HepG2 (cell line): Measurements from ENCODE around the gene LCK. TPM values are rescaled to one million over a fixed set of nuclear protein-coding genes. Genes with fewer than 3 reads are reported as not detected.

Experiments
- ATAC-seq: fragments of 200-7000 bp; cut with Tn5 transposase; 3 replicates; pipeline ENCODE4 v1.9.1; 2020; ENCODE audit warnings: mild to moderate bottlenecking, moderate library complexity
- BruUV-seq: library from RNA; stranded (reverse); fragments of 400-500 nt; replicated peaks from 2 replicates; lab custom pipeline; 2021; lab: Mats Ljungman, UMichigan
- CTCF ChIA-PET: fragments of 300-600 bp; formaldehyde crosslinking; extraction: SDS; loops from one replicate; lab custom pipeline; 2021; ENCODE audit warnings: low total read pairs, inconsistent platforms, low intra/inter-chr PET ratio; lab: Yijun Ruan, JAX
- POLR2A ChIA-PET: fragments of 350-600 bp; sonication (Branson Sonifier 250); formaldehyde crosslinking; loops from one replicate; lab custom pipeline; 2020; ENCODE audit warnings: antibody characterized with exemption, inconsistent platforms; lab: Yijun Ruan, JAX
- DNase-seq: peaks from one replicate; pipeline ENCODE4 v3.0.0-alpha.2; 2015; ENCODE audit warnings: low spot score
- FAIRE-seq: peaks from 3 replicates; lab custom pipeline; 2011; peaks lifted over from hg19 to GRCh38; lab: Jason Lieb, UNC
- H2AFZ ChIP-seq: one replicate; pipeline ENCODE4 v1.6.1; 2011; ENCODE audit warnings: low read length, inconsistent platforms
- H3K27ac ChIP-seq: fragments of 300-600 bp; 3 replicates; pipeline ENCODE4 v1.8.0; 2011; ENCODE audit warnings: mixed run types, mild to moderate bottlenecking, mixed read lengths, low read length, inconsistent platforms; ENCODE audit not compliant: insufficient read depth; ENCODE audit errors: extremely low read length
- H3K27me3 ChIP-seq, 2 experiments: fragments of 200-600 bp in 1 of 2; 2 replicates in 1 of 2; 3 replicates in 1 of 2; pipeline versions ENCODE4 v1.6.0 to v1.8.0; 2011; ENCODE audit warnings: low read length in 2 of 2, mild to moderate bottlenecking in 2 of 2, moderate library complexity in 2 of 2, inconsistent platforms in 1 of 2; ENCODE audit not compliant: insufficient read depth in 2 of 2, control insufficient read depth in 1 of 2
- H3K36me3 ChIP-seq, 2 experiments: fragments of 200-600 bp in 1 of 2; replicated peaks in 1 of 2; 2 replicates in 1 of 2; 3 replicates in 1 of 2; pipeline versions ENCODE4 v1.5.1 to v1.8.0; 2011; ENCODE audit warnings: low read length in 2 of 2, inconsistent platforms in 1 of 2; ENCODE audit not compliant: insufficient read depth in 2 of 2, control insufficient read depth in 1 of 2
- H3K4me1 ChIP-seq: 2 replicates; pipeline ENCODE4 v1.5.1; 2012; ENCODE audit warnings: low read length, inconsistent platforms; ENCODE audit not compliant: insufficient read depth
- H3K4me2 ChIP-seq: 2 replicates; pipeline ENCODE4 v1.6.0; 2011; ENCODE audit warnings: low read depth, low read length, inconsistent platforms
- H3K4me3 ChIP-seq, 3 experiments: fragments of 200-600 bp in 1 of 3; sonication (generic), shearing (Covaris generic) in 1 of 3; replicated peaks in 1 of 3; 2 replicates each; pipeline ENCODE4 v1.5.1; 2011 to 2016; ENCODE audit warnings: low read length in 3 of 3, inconsistent platforms in 2 of 3, low read depth in 2 of 3, mild to moderate bottlenecking in 2 of 3, control low read depth in 1 of 3, mixed read lengths in 1 of 3; ENCODE audit not compliant: insufficient read depth in 1 of 3
- H3K79me2 ChIP-seq: one replicate; pipeline ENCODE4 v1.6.1; 2011; ENCODE audit warnings: low read length, inconsistent platforms; ENCODE audit not compliant: insufficient read depth
- H3K9ac ChIP-seq: 2 replicates; pipeline ENCODE4 v1.6.0; 2011; ENCODE audit warnings: mild to moderate bottlenecking, low read depth, low read length, inconsistent platforms; ENCODE audit not compliant: insufficient read depth
- H3K9me3 ChIP-seq: 2 replicates; pipeline ENCODE4 v1.5.1; 2012; ENCODE audit warnings: mild to moderate bottlenecking, low read length
- H4K20me1 ChIP-seq: 2 replicates; pipeline ENCODE4 v1.6.0; 2011; ENCODE audit warnings: inconsistent platforms, mild to moderate bottlenecking, low read length, moderate library complexity; ENCODE audit not compliant: insufficient read depth
- ATRX ChIP-seq: sonication (generic); formaldehyde crosslinking; IDR thresholded peaks from 2 replicates; pipeline ENCODE4 v1.4.0; 2020; ENCODE audit warnings: missing genetic modification reagents, borderline replicate concordance
- FOXP4 ChIP-seq: sonication (generic); formaldehyde crosslinking; IDR thresholded peaks from 2 replicates; pipeline ENCODE4 v1.4.0; 2020; ENCODE audit warnings: missing genetic modification reagents
- HDAC2 ChIP-seq: sonication (generic); formaldehyde crosslinking; IDR thresholded peaks from 2 replicates; pipeline ENCODE4 v1.4.0; 2020; ENCODE audit warnings: missing genetic modification reagents
- HNF4G ChIP-seq, 2 experiments: sonication (generic) in 1 of 2; formaldehyde crosslinking in 1 of 2; IDR thresholded peaks; 2 replicates each; pipeline versions ENCODE4 v1.4.0 to v1.6.1; 2011 to 2020; ENCODE audit warnings: borderline replicate concordance in 2 of 2, low read depth in 2 of 2, mild to moderate bottlenecking in 2 of 2, low read length in 1 of 2, missing genetic modification reagents in 1 of 2, moderate library complexity in 1 of 2
- MLXIP ChIP-seq: sonication (generic); formaldehyde crosslinking; IDR thresholded peaks from 2 replicates; pipeline ENCODE4 v1.9.0; 2021; ENCODE audit warnings: missing genetic modification reagents, borderline replicate concordance
- MTERF4 ChIP-seq: sonication (generic); formaldehyde crosslinking; IDR thresholded peaks from 2 replicates; pipeline ENCODE4 v1.8.0; 2023; ENCODE audit warnings: mild to moderate bottlenecking, missing genetic modification reagents
- NR1H2 ChIP-seq: sonication (generic); formaldehyde crosslinking; IDR thresholded peaks from 2 replicates; pipeline ENCODE4 v1.8.1; 2022; ENCODE audit warnings: low read depth, missing genetic modification reagents, borderline replicate concordance
- PLRG1 ChIP-seq: fragments of 450-650 bp; conservative IDR thresholded peaks from 2 replicates; pipeline ENCODE4 v1.6.1; 2016
- SRF ChIP-seq: IDR thresholded peaks from 2 replicates; pipeline ENCODE4 v1.6.1; 2011; ENCODE audit warnings: mild to moderate bottlenecking, low read depth, low read length, moderate library complexity
- ZNF251 ChIP-seq: sonication (generic); formaldehyde crosslinking; IDR thresholded peaks from 2 replicates; pipeline ENCODE4 v1.9.0; 2021; ENCODE audit warnings: mild to moderate bottlenecking, missing genetic modification reagents
- ZNF430 ChIP-seq: sonication (generic); formaldehyde crosslinking; IDR thresholded peaks from 2 replicates; pipeline ENCODE4 v1.9.0; 2021; ENCODE audit warnings: mild to moderate bottlenecking, missing genetic modification reagents
- ZNF460 ChIP-seq: sonication (generic); formaldehyde crosslinking; IDR thresholded peaks from 2 replicates; pipeline ENCODE4 v1.5.1; 2020; ENCODE audit warnings: missing genetic modification reagents, mild to moderate bottlenecking, borderline replicate concordance
- ZNF792 ChIP-seq: IDR thresholded peaks from 2 replicates; pipeline ENCODE4 v1.6.1; 2016
- WGBS: methylation state at CpG from one replicate; pipeline ENCODE4 v1.1.6; 2017; ENCODE audit warnings: low lambda C conversion rate; 5-methylcytosine and 5-hydroxymethylcytosine counted together
- in situ Hi-C: cut with HindIII; loops from 2 replicates; pipeline ENCODE4 v1.10.0; 2017; ENCODE audit warnings: low pct_unique_long_range_greater_than_20kb; ENCODE audit not compliant: extremely low pct_ligation_motif_present
- intact Hi-C: fragments of 100-400 bp; cut with micrococcal nuclease; formaldehyde crosslinking; loops from one replicate; pipeline ENCODE4 v1.10.0; 2022; ENCODE audit not compliant: unreplicated experiment
- polyA plus RNA-seq, 8 experiments: library from polyadenylated mRNA; depleted of rRNA in 3 of 8; stranded (reverse) in 7 of 8; unstranded in 1 of 8; fragments of >200 nt; fragmentation: Illumina TruSeq in 4 of 8; extraction: Trizol in 4 of 8; gene quantifications; 2 replicates each; pipeline versions ENCODE4 v1.2.1 to v1.2.3, GENCODE V29; 2011 to 2016; ENCODE audit warnings: low read depth in 4 of 8, missing spikeins in 1 of 8, mixed read lengths in 1 of 8; ENCODE audit not compliant: insufficient read depth in 1 of 8
- total RNA-seq, 5 experiments: library from RNA; depleted of rRNA; stranded (reverse); fragments of >200 nt; fragmentation: Illumina TruSeq; extraction: Trizol; gene quantifications; 2 replicates each; pipeline ENCODE4 v1.2.3, GENCODE V29; 2016; ENCODE audit warnings: low read depth in 1 of 5

Gene LCK
- total and polyA plus RNA-seq, 2 of the 13 experiments (the other 11 are each of a cell fraction or from before 2014, with no cell fraction given), result 0.93 to 1.8 TPM

GRCh38 chr1:32274646-32275340 is 23.7 kb downstream of the LCK start (continued):
- no peak for TF ChIP-seq PLRG1
- no peak for TF ChIP-seq ZNF430 (CRISPR knock-in tag)
- TF ChIP-seq, all 625 proteins: peak for 0

- DNase-seq (no peak), ATAC-seq (no peak), FAIRE-seq (no peak)
- Histone ChIP-seq H4K20me1 (no peaks in the 10 kb centered on the region), H3K79me2 (no peaks in the 10 kb centered on the region), H2AFZ (no peak overlapping the region), H3K9ac (no peak overlapping the region), H3K4me3 (no peak overlapping the region), H3K27me3 (peaks cover 0 to 10% of the 10 kb centered on the region in 2 experiments; a peak in 1 of 5 replicates), H3K36me3 (no peaks in the 10 kb centered on the region), H3K27ac (no peak overlapping the region), H3K4me2 (no peak overlapping the region), H3K9me3 (no peaks in the 10 kb centered on the region), H3K4me1 (peaks cover 21% of the 10 kb centered on the region)
- intact Hi-C loops, result no loop called here
- WGBS, result 83% methylated on average over 41 of the region's 41 CpGs
- POLR2A ChIA-PET, result no interaction called here
- BruUV-seq, result no TSS peak
- in situ Hi-C loops, result no loop called here
- CTCF ChIA-PET, result no interaction called here
- TF ChIP-seq SRF (no peak), NR1H2 (CRISPR knock-in tag) (no peak), ATRX (CRISPR knock-in tag) (no peak), ZNF251 (CRISPR knock-in tag) (no peak), MLXIP (CRISPR knock-in tag) (no peak), ZNF792 (CRISPR knock-in tag) (no peak), MTERF4 (CRISPR knock-in tag) (no peak), HNF4G (IDR thresholded peaks at IDR 0.05; ENCODE audit: borderline replicate concordance, low read depth, low read length) (no peak), HNF4G (CRISPR knock-in tag; IDR thresholded peaks at IDR 0.05; ENCODE audit: borderline replicate concordance, low read depth) (no peak), ZNF460 (CRISPR knock-in tag) (no peak), FOXP4 (CRISPR knock-in tag) (no peak), HDAC2 (no peak)
These were observed 24.4 kb downstream of the LCK start for GRCh38 chr1:32275424-32275823.
